Trophoblast cell (in vitro differentiated cells and primary cell): ENCODE measurements around the gene PKLR.

Source experiments
- DNase-seq, 2 donors: peaks; one replicate each; pipeline ENCODE4 v3.0.0-alpha.2; 2016
- H2AFZ ChIP-seq: 2 replicates; pipeline ENCODE4 v1.6.1; 2013; ENCODE audit warnings: low read length, moderate library complexity, mild to moderate bottlenecking; ENCODE audit not compliant: insufficient read depth, poor library complexity
- H2AK5ac ChIP-seq: 2 replicates; pipeline ENCODE4 v1.6.1; 2013; ENCODE audit warnings: mild to moderate bottlenecking, low read length
- H2BK120ac ChIP-seq: 2 replicates; pipeline ENCODE4 v1.6.1; 2013; ENCODE audit warnings: low read length, mild to moderate bottlenecking, moderate library complexity; ENCODE audit not compliant: insufficient read depth, poor library complexity
- H2BK12ac ChIP-seq: 2 replicates; pipeline ENCODE4 v1.6.1; 2013; ENCODE audit warnings: mild to moderate bottlenecking, low read length, moderate library complexity
- H2BK5ac ChIP-seq: 2 replicates; pipeline ENCODE4 v1.6.1; 2013; ENCODE audit warnings: low read length, low read depth, moderate library complexity, mild to moderate bottlenecking; ENCODE audit not compliant: poor library complexity
- H3K14ac ChIP-seq: 2 replicates; pipeline ENCODE4 v1.6.1; 2013; ENCODE audit warnings: mild to moderate bottlenecking, low read length
- H3K18ac ChIP-seq: 2 replicates; pipeline ENCODE4 v1.6.1; 2013; ENCODE audit warnings: mild to moderate bottlenecking, low read length
- H3K23ac ChIP-seq: 2 replicates; pipeline ENCODE4 v1.6.1; 2013; ENCODE audit warnings: low read length
- H3K27ac ChIP-seq: 2 replicates; pipeline ENCODE4 v1.5.1; 2013; ENCODE audit warnings: low read depth, mild to moderate bottlenecking, inconsistent platforms, low read length, moderate library complexity
- H3K27me3 ChIP-seq: 2 replicates; pipeline ENCODE4 v1.6.1; 2013; ENCODE audit warnings: inconsistent platforms, mild to moderate bottlenecking, low read length, moderate library complexity; ENCODE audit not compliant: insufficient read depth
- H3K36me3 ChIP-seq, 2 experiments: 1 replicate in 1 of 2; 2 replicates in 1 of 2; pipeline ENCODE4 v1.6.1; 2013; ENCODE audit warnings: low read length in 2 of 2, mild to moderate bottlenecking in 2 of 2, moderate library complexity in 1 of 2; ENCODE audit not compliant: insufficient read depth in 2 of 2, control insufficient read depth in 1 of 2
- H3K4ac ChIP-seq: 2 replicates; pipeline ENCODE4 v1.6.1; 2013; ENCODE audit warnings: low read depth, mild to moderate bottlenecking, low read length, moderate library complexity
- H3K4me1 ChIP-seq, 2 experiments: 1 replicate in 1 of 2; 2 replicates in 1 of 2; pipeline ENCODE4 v1.6.1; 2013; ENCODE audit warnings: low read length in 2 of 2, mild to moderate bottlenecking in 2 of 2, moderate library complexity in 1 of 2; ENCODE audit not compliant: insufficient read depth in 2 of 2, control insufficient read depth in 1 of 2
- H3K4me2 ChIP-seq: 2 replicates; pipeline ENCODE4 v1.6.1; 2013; ENCODE audit warnings: inconsistent platforms, mild to moderate bottlenecking, low read length, moderate library complexity
- H3K4me3 ChIP-seq: 2 replicates; pipeline ENCODE4 v1.5.1; 2013; ENCODE audit warnings: mild to moderate bottlenecking, low read depth, low read length, inconsistent platforms
- H3K79me1 ChIP-seq: one replicate; pipeline ENCODE4 v1.6.1; 2013; ENCODE audit warnings: low read length
- H3K79me2 ChIP-seq: 2 replicates; pipeline ENCODE4 v1.6.1; 2013; ENCODE audit warnings: low read length, mild to moderate bottlenecking; ENCODE audit not compliant: control insufficient read depth, insufficient read depth, poor library complexity
- H3K9ac ChIP-seq: 2 replicates; pipeline ENCODE4 v1.6.1; 2013; ENCODE audit warnings: mild to moderate bottlenecking, low read length
- H3K9me3 ChIP-seq: 2 replicates; pipeline ENCODE4 v1.6.1; 2013; ENCODE audit warnings: low read depth, mild to moderate bottlenecking, control low read depth, inconsistent platforms, low read length; ENCODE audit not compliant: insufficient read depth
- H4K12ac ChIP-seq: 2 replicates; pipeline ENCODE4 v1.6.1; 2013; ENCODE audit warnings: low read depth, mild to moderate bottlenecking, low read length, moderate library complexity
- H4K8ac ChIP-seq: 2 replicates; pipeline ENCODE4 v1.6.1; 2013; ENCODE audit warnings: low read depth, mild to moderate bottlenecking, low read length, moderate library complexity
- H4K91ac ChIP-seq: one replicate; pipeline ENCODE4 v1.6.1; 2013; ENCODE audit warnings: low read depth, mild to moderate bottlenecking, low read length, moderate library complexity
- WGBS: extraction: QIAGEN DNeasy Blood & Tissue Kit; methylation state at CpG from one replicate; pipeline ENCODE4 v1.1.7; 2013; ENCODE audit warnings: missing lambda C conversion rate; ENCODE audit not compliant: insufficient read length, insufficient coverage; ENCODE audit errors: extremely low coverage; 5-methylcytosine and 5-hydroxymethylcytosine counted together

PKLR gene

GRCh38 chr1:155320661-155321617 lies 19.7 kb upstream of the PKLR start, which contains the start of gene RUSC1:
Gene RUSC1 (plus strand): TSS chr1:155320894. CDS start chr1:155321774, 880 bp downstream.
- Histone ChIP-seq H4K8ac (no peak within 1 kb of the TSS), H2AFZ (no peak within 1 kb of the TSS), H3K36me3 (peaks cover 37 to 45% of the 10 kb centered on the region in 2 experiments), H2BK12ac (no peak within 1 kb of the TSS), H3K9me3 (no peaks in the 10 kb centered on the region), H3K4ac (no peak within 1 kb of the TSS), H4K12ac (no peak within 1 kb of the TSS), H3K79me1 (peaks cover 18% of the 10 kb centered on the region), H3K27ac (no peak within 1 kb of the TSS), H3K79me2 (peaks cover 14% of the 10 kb centered on the region), H3K4me1 (peaks cover 6 to 20% of the 10 kb centered on the region in 2 experiments), H2BK120ac (no peak within 1 kb of the TSS), H3K23ac (no peak within 1 kb of the TSS), H3K4me2 (peak within 1 kb of the TSS; percentile 42), H3K18ac (no peak within 1 kb of the TSS), H2AK5ac (no peak within 1 kb of the TSS), H2BK5ac (no peak within 1 kb of the TSS), H3K9ac (no peak within 1 kb of the TSS), H4K91ac (no peak within 1 kb of the TSS), H3K27me3 (no peaks in the 10 kb centered on the region), H3K14ac (no peak within 1 kb of the TSS), H3K4me3 (no peak within 1 kb of the TSS)
- WGBS = no CpG with 5 or more reads among the region's 51 CpGs
- DNase-seq = peak; percentile 31 to 59

- H3K9ac ChIP-seq = no peak overlapping the region
- peak overlapping the region; percentile 42 for H3K4me2 ChIP-seq
- H3K18ac ChIP-seq = no peak overlapping the region
- no peak overlapping the region for H2BK5ac ChIP-seq
- peaks cover 33 to 40% of the 10 kb centered on the region in 2 experiments for H3K36me3 ChIP-seq
- H4K12ac ChIP-seq = no peak overlapping the region
- H3K4ac ChIP-seq = no peak overlapping the region
- no peak overlapping the region for H2AK5ac ChIP-seq
- H3K23ac ChIP-seq = no peak overlapping the region
- no peak overlapping the region for H2BK120ac ChIP-seq
- no peaks in the 10 kb centered on the region for H3K9me3 ChIP-seq
- no peak overlapping the region for H4K91ac ChIP-seq
- no peaks in the 10 kb centered on the region for H3K27me3 ChIP-seq
- H3K27ac ChIP-seq = no peak overlapping the region
- H3K14ac ChIP-seq = no peak overlapping the region
- DNase-seq = no peak
- peaks cover 1 to 14% of the 10 kb centered on the region in 2 experiments for H3K4me1 ChIP-seq
- no peak overlapping the region for H3K4me3 ChIP-seq
- H2AFZ ChIP-seq = no peak overlapping the region
- no peak overlapping the region for H4K8ac ChIP-seq
- whole genome bisulfite sequencing = no CpG with 5 or more reads among the region's 11 CpGs
- peaks cover 12% of the 10 kb centered on the region for H3K79me2 ChIP-seq
- H3K79me1 ChIP-seq = peaks cover 15% of the 10 kb centered on the region
- no peak overlapping the region for H2BK12ac ChIP-seq
These were observed 19.0 kb upstream of the PKLR start for GRCh38 chr1:155320252-155320651.

GRCh38 chr1:155319536-155319935 lies 18.3 kb upstream of the PKLR start:
- no peak overlapping the region for H3K4me3 ChIP-seq
- H3K4me2 ChIP-seq = no peak overlapping the region
- no peak overlapping the region for H2BK12ac ChIP-seq
- no peak overlapping the region for H4K8ac ChIP-seq
- peaks cover 10% of the 10 kb centered on the region for H3K79me1 ChIP-seq
- H2AFZ ChIP-seq = no peak overlapping the region
- H3K18ac ChIP-seq = no peak overlapping the region
- no peaks in the 10 kb centered on the region for H3K9me3 ChIP-seq
- DNase-seq = no peak
- no peak overlapping the region for H3K27ac ChIP-seq
- H2AK5ac ChIP-seq = no peak overlapping the region
- no peak overlapping the region for H2BK120ac ChIP-seq
- no peak overlapping the region for H3K14ac ChIP-seq
- H3K27me3 ChIP-seq = no peaks in the 10 kb centered on the region
- H4K12ac ChIP-seq = no peak overlapping the region
- no peak overlapping the region for H3K9ac ChIP-seq
- no CpG with 5 or more reads among the region's 5 CpGs for WGBS
- no peak overlapping the region for H4K91ac ChIP-seq
- no peak overlapping the region for H3K4ac ChIP-seq
- peaks cover 7% of the 10 kb centered on the region for H3K79me2 ChIP-seq
- H3K4me1 ChIP-seq = peaks cover 0 to 12% of the 10 kb centered on the region in 2 experiments
- H3K23ac ChIP-seq = no peak overlapping the region
- peaks cover 37 to 45% of the 10 kb centered on the region in 2 experiments for H3K36me3 ChIP-seq
- H2BK5ac ChIP-seq = no peak overlapping the region

GRCh38 chr1:155318082-155318481 lies 16.8 kb upstream of the PKLR start:
- Histone ChIP-seq H3K79me1 (no peaks in the 10 kb centered on the region), H3K79me2 (peaks cover 2% of the 10 kb centered on the region), H3K9me3 (no peaks in the 10 kb centered on the region), H3K4ac (no peak overlapping the region), H2AFZ (no peak overlapping the region), H3K4me1 (peaks cover 0 to 12% of the 10 kb centered on the region in 2 experiments), H3K4me3 (no peak overlapping the region), H2BK12ac (no peak overlapping the region), H3K4me2 (no peak overlapping the region), H3K23ac (no peak overlapping the region), H2BK5ac (no peak overlapping the region), H3K14ac (no peak overlapping the region), H4K12ac (no peak overlapping the region), H4K8ac (no peak overlapping the region), H3K18ac (no peak overlapping the region), H3K36me3 (peaks cover 48 to 56% of the 10 kb centered on the region in 2 experiments), H3K27me3 (no peaks in the 10 kb centered on the region), H3K9ac (no peak overlapping the region), H2BK120ac (no peak overlapping the region), H3K27ac (no peak overlapping the region), H4K91ac (no peak overlapping the region), H2AK5ac (no peak overlapping the region)
- WGBS = no CpG with 5 or more reads among the region's 9 CpGs
- DNase-seq = no peak
